Activated naive CD8-positive, alpha-beta T cell treated with anti-CD3 and anti-CD28 coated beads, Interleukin-2, amount 50 U/mL, for 24 hours (primary cell): Measurements from ENCODE around the gene CLIC3.
A peak's percentile ranks its signal among the peaks of the same experiment; 100 is the strongest.

Experiments used
- ATAC-seq: fragments of 150-1000 bp; cut with Tn5 transposase; one replicate; pipeline ENCODE4 v1.10.0; 2021
- DNase-seq: peaks from one replicate; pipeline ENCODE4 v3.0.0; 2021
- H3K27ac Mint-ChIP-seq: one replicate; pipeline ENCODE4 v1.8.0; 2021; ENCODE audit warnings: mild to moderate bottlenecking, mixed read lengths
- H3K27me3 Mint-ChIP-seq: one replicate; pipeline ENCODE4 v1.8.0; 2021; ENCODE audit warnings: mixed read lengths
- H3K36me3 Mint-ChIP-seq: one replicate; pipeline ENCODE4 v1.8.0; 2021; ENCODE audit warnings: low read depth, mixed read lengths
- H3K4me1 Mint-ChIP-seq: one replicate; pipeline ENCODE4 v1.8.0; 2021; ENCODE audit warnings: mixed read lengths
- H3K4me3 Mint-ChIP-seq: one replicate; pipeline ENCODE4 v1.8.0; 2021; ENCODE audit warnings: mild to moderate bottlenecking, moderate library complexity, mixed read lengths
- H3K9me3 Mint-ChIP-seq: one replicate; pipeline ENCODE4 v1.8.0; 2021; ENCODE audit warnings: mixed read lengths

The CLIC3 gene, protein sequence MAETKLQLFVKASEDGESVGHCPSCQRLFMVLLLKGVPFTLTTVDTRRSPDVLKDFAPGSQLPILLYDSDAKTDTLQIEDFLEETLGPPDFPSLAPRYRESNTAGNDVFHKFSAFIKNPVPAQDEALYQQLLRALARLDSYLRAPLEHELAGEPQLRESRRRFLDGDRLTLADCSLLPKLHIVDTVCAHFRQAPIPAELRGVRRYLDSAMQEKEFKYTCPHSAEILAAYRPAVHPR

DNA sequence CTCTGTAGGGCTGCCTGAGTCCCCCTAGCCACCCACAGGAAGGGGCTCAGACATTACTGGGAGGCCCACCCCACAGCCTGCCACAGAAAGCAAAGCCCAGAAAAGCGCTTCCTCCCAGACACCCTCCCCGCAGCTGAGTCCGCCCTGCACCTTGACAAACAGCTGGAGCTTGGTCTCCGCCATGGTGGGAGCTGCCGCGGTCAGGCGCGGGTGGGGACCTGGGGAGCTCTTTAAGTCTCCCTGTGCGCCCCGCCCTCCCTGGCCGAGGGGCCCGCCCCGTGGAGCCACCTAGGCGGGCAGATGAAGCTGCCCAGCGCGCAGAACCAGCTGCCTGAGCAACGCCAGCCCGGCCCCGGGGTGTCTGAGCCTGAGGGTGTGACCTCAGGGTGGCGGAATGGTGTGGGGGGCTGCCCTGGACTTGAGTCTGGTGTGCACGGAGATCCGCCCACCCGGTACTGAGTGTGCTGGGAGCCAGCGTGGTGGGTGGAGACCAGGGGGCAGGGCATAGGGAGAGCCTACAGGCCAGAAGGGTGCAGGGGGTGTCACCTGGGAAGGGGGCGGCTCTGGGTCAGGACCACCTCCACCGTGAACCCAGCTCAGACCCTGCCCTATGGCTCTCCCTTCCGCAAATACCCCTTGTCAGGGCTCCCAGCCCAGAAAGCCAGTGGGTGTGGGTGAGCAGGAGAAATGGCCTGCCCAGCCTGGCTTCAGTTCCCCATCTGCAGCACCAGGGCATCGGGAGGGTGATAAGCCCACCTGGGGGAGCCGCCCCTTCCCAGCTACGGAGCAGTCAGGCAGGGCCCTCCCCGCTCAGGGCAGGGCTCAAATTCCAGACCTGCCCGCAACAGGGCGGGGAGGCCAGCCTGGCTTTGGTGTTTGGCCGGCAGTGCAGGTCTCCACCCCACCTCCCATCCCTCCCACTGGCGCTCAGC is at the start of gene CLIC3:
TSS of gene CLIC3 (minus strand) at position 208 of the 932 bp plus-strand sequence. CDS start at position 183, 25 bp downstream.
- Mint-ChIP-seq H3K4me3 (peak within 1 kb of the TSS; percentile 21), H3K4me1 (peaks cover 57% of the 10 kb centered on the region), H3K27ac (no peak within 1 kb of the TSS), H3K27me3 (peaks cover 5% of the 10 kb centered on the region), H3K9me3 (no peaks in the 10 kb centered on the region), H3K36me3 (no peaks in the 10 kb centered on the region)
- DNase-seq (peak; percentile 47), ATAC-seq (no peak)

DNA sequence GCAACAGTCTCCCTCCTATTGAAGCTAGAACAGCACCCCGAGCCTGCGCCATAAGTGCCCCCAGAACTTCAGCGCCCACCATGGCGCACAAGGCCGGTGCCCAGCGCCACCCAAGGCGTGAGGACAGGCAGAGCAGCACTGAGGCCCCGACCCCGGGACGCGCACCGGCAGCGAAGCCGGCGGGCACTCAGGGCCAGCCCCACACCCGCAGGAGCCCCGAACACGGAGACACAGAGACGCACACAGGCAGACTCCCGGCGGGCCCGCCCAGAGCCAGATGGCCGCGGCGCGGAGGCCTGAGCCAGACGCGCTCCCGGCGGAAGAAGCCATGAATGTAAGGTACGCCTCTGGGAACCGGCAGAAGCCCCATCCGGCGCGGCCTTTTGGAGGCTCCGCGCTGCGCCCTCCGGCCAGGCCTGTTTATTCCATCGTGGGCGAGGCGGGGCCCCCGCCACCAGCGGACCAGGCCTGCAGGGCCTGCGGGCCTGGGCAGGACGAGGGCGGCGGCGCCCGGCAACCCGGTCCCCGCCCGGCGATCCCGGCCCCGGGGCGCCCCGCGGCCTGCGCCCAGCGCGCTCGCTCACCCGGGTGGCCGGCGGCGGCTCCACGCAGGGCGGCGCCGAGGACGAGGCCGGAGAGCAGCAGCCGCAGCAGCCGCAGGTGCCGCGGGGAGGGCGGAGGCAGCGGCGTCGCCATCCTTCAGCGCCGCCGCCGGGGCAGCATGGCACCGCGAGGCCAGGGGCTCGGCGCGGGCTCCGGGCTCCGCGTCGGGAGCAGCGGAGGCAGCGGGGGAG is 49.1 kb upstream of the CLIC3 start:
- DNase-seq (peak; percentile 32), ATAC-seq (no peak)
- Mint-ChIP-seq H3K4me1 (peaks cover 20% of the 10 kb centered on the region), H3K4me3 (peak overlapping the region; percentile 49), H3K36me3 (no peaks in the 10 kb centered on the region), H3K27ac (no peak overlapping the region), H3K9me3 (no peaks in the 10 kb centered on the region), H3K27me3 (peaks cover 45% of the 10 kb centered on the region)

DNA sequence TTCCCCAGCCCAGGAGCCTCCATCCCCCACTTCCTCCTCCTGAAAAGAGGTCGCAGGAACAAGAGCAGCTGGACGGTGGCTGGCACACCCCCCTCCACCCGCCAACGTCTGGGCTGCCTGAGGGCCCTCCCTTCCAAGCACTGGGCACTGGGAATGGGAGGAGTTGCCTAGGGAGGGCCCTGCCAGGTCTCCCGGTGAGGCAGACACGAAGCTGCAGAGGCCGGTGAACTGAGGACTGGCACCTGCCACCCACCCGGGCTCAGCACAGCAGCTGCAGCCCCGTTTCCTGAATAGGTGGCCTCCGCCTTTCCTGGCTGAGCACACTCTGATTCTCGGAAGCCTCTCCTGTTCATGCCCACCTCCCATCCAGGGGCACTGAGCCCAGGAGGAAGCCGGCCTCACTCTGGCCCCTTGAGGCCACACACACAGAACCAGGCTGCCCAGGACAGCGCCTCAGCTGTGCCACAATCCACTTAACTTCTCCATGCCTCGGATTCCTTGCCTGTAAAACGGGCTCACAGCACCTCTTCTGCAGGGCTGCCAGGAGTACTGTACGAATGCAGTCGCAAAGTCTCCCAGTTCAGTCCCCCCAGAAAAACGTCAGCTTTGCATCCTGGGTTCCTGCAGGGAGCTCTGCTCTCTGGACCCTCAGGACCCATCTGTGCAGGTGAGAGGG is 48.3 kb upstream of the CLIC3 start:
- Mint-ChIP-seq H3K27ac (no peak overlapping the region), H3K4me3 (peak overlapping the region; percentile 49), H3K36me3 (no peaks in the 10 kb centered on the region), H3K4me1 (peaks cover 20% of the 10 kb centered on the region), H3K9me3 (no peaks in the 10 kb centered on the region), H3K27me3 (peaks cover 39% of the 10 kb centered on the region)
- DNase-seq (no peak), ATAC-seq (no peak)

DNA sequence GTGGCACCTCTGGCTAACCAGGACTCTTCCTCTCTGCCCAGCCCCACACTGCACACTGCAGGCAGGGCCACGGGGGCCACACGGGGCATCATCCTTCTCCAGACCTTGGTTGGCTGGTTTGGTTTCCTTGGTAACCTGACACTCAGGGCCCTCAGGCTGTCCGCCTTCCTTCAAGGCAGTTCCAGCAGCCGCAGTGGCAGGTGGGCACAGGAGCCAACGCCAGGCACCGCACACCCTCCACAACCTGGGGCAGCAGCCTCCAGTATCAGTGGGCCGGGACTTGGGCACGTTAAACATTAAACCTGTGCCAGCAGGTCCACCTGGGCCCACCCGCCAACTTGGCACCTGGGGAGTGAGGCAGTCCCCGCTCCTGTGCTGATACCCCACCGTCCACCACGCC is 47.7 kb upstream of the CLIC3 start:
- H3K27ac Mint-ChIP-seq, result no peak overlapping the region
- DNase-seq (no peak), ATAC-seq (no peak)
- no peaks in the 10 kb centered on the region for H3K9me3 Mint-ChIP-seq
- H3K4me1 Mint-ChIP-seq, result peaks cover 20% of the 10 kb centered on the region
- H3K36me3 Mint-ChIP-seq, result no peaks in the 10 kb centered on the region
- no peak overlapping the region for H3K4me3 Mint-ChIP-seq
- peaks cover 36% of the 10 kb centered on the region for H3K27me3 Mint-ChIP-seq

DNA sequence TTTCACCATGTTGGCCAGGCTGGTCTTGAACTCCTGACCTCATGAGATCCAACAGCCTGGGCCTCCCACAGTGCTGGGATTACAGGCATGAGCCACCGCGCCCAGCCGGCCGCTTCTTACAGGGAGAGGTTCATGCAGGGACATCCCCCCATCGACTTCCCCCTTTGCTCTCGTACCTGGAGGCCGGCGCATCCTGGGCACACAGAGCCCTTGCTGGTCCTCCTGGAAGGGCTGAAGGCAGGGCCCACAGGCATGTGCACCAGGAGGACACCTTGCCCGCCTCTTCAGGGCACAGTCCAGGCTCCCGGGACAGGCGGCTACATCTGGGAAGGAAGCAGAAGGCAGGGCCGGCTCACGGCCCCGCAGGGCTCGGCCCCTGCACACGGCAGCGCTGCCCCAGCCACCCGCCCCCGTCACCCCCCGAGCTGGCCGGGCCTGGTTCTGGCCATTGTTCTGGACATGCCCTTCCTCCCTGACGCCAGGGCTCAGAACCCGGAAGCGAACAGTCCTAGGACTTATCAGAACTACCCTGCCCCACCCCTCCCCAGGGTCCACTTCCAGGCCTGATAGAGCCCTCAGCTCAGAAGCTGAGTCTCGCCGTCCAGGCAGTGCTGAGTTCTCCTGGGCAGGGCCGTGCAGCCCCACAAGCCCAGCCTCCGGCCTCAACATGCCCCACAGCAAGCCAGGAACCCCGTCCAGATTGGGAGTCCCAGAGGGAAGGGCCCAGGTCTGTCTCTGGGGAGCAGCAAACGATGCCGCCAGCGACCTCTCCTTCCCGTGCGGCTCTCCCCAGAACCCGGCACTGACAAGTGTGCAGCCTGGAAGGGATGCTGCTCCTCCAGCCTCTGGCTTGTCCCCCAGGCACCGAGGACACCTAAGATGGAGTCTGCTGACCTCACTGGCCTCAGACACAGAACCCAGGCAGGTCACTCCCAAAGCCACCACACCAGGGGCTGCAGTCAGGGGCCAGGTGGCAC is 46.7 kb upstream of the CLIC3 start:
- H3K27ac Mint-ChIP-seq, result no peak overlapping the region
- no peak overlapping the region for H3K4me3 Mint-ChIP-seq
- peaks cover 34% of the 10 kb centered on the region for H3K27me3 Mint-ChIP-seq
- H3K9me3 Mint-ChIP-seq, result no peaks in the 10 kb centered on the region
- no peak for DNase-seq
- no peak for ATAC-seq
- H3K36me3 Mint-ChIP-seq, result no peaks in the 10 kb centered on the region
- peaks cover 20% of the 10 kb centered on the region for H3K4me1 Mint-ChIP-seq

DNA sequence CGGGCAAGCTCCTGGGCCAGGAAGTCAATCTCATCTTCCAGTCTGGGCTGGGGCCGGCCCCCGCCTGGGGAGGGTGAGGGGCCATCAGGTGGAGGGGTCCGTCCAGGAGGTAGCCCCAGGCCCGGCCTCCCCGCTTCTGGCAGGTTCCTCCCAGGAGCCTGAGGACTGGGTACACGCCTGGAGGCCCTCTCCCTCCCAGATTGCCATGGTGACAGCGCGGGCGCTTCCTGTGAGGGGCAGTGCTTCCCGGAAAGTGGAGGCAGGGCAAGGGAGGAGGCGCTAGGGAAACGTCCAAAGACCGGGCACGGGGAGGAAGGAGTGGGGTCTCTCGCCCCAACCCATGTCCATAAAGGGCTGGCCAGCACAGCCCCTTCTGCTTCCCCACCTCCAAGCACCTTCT is 44.8 kb upstream of the CLIC3 start:
- ATAC-seq (no peak), DNase-seq (no peak)
- H3K4me1 Mint-ChIP-seq, result peaks cover 16% of the 10 kb centered on the region
- H3K36me3 Mint-ChIP-seq, result no peaks in the 10 kb centered on the region
- H3K27me3 Mint-ChIP-seq, result peaks cover 19% of the 10 kb centered on the region
- H3K4me3 Mint-ChIP-seq, result no peak overlapping the region
- H3K9me3 Mint-ChIP-seq, result no peaks in the 10 kb centered on the region
- H3K27ac Mint-ChIP-seq, result no peak overlapping the region

DNA sequence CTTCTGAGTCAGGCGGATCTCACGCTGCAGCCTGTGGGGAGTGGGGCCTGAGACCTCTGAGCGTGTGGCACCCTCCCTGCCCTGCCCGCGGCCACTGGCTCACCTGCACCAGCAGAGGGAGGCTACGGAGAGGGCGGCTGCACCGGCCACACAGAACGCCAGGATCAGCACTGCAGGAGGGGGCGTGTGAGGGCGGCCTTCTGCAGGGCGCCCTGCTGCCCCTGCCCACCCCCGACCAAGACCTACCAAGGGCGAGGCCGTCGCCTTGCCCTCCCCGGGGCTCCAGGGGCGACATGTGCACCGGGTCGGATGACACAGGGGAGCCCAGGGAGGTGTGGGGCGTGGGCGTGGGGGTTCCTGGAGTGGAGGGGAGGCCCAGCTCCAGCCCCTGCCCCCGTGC is 44.2 kb upstream of the CLIC3 start:
- peaks cover 16% of the 10 kb centered on the region for H3K4me1 Mint-ChIP-seq

DNA sequence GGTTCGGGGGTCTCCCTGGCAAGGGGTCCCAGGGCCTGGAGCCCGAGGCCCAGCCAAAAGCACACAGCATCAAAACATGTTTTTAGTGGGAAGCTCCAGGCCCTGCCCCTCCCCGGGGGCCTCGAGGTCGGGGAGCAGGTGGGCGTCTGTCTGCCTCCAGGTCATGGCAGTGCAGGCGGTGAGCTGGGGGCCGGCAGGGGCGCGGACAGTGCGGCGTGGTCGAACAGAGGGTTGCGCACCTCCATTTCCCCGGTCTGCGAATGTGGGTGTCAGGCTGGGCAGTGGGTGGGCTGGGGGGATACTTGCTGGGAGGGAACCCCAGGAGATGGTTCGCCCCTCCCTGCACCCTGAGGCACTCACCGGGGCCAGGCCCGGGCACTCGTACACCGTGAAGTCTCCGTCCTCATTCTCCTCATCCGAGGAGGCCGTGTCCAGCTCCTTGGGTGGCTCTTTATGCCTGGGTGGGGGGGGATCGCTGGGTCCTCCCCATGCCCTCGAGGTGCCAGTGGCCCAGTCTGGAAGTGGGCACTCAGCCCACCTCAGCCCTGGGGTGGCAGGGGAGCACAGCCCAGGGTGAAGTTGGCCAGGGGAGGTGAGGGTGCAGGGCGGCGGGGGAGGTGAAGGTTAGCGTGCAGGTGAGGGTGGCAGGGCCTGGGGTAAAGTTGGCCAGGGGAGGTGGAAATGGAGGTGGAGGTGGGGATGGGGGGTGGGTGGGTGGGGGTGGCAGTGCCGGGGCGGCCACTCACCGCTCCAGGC is 43.4 kb upstream of the CLIC3 start:
- Mint-ChIP-seq H3K9me3 (no peaks in the 10 kb centered on the region), H3K27me3 (peaks cover 14% of the 10 kb centered on the region), H3K4me3 (no peak overlapping the region), H3K27ac (no peak overlapping the region), H3K4me1 (peaks cover 17% of the 10 kb centered on the region), H3K36me3 (no peaks in the 10 kb centered on the region)
- no peak for DNase-seq
- no peak for ATAC-seq

More for the DNA sequence above, 44.2 kb upstream of the CLIC3 start:
- Mint-ChIP-seq H3K9me3 (no peaks in the 10 kb centered on the region), H3K36me3 (no peaks in the 10 kb centered on the region), H3K27ac (no peak overlapping the region), H3K4me3 (no peak overlapping the region), H3K27me3 (peaks cover 19% of the 10 kb centered on the region)
- DNase-seq (no peak), ATAC-seq (no peak)

DNA sequence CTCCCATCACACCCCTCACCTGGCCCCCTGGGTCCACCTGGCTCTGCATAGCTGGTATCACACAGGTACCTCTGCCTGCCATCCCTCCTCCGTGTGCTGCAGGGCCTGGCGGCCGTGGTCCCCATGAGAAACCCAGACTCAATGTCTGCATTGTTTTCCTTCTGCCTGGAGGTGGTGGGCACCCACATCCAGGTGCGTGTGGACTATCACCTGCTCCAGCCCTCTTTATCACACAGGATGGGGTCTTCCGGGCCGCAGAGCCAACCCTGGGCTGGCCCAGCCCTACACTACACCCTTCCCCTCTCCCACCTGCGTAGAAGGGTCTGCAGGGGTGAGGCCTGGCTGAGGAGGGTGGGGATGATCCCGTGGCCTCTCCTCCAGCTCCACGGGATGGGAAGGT is 42.5 kb upstream of the CLIC3 start:
- no peak overlapping the region for H3K27ac Mint-ChIP-seq
- H3K27me3 Mint-ChIP-seq, result peaks cover 7% of the 10 kb centered on the region
- H3K36me3 Mint-ChIP-seq, result no peaks in the 10 kb centered on the region
- ATAC-seq, result no peak
- H3K4me1 Mint-ChIP-seq, result peaks cover 13% of the 10 kb centered on the region
- H3K9me3 Mint-ChIP-seq, result no peaks in the 10 kb centered on the region
- no peak overlapping the region for H3K4me3 Mint-ChIP-seq
- no peak for DNase-seq

DNA sequence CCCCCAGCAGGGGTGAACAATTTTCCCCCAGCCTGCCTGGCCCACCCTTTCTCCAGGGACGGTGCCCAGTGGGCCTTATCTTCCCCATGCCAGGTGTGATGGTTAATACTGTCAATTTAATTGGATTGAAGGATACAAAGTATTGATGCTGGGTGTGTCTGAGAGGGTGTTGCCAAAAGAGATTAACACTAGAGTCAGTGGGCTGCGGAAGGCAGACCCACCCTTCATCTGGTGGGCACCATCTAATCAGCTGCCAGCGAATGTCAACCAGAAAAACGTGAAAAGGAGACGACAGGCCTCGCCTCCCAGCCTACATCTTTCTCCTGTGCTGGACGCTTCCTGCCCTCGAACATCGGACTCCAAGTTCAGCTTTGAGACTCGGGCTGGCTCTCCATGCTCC is 41.1 kb upstream of the CLIC3 start:
- Mint-ChIP-seq H3K27me3 (peaks cover 2% of the 10 kb centered on the region), H3K4me1 (peaks cover 20% of the 10 kb centered on the region), H3K9me3 (no peaks in the 10 kb centered on the region), H3K27ac (no peak overlapping the region), H3K36me3 (no peaks in the 10 kb centered on the region), H3K4me3 (no peak overlapping the region)
- ATAC-seq, result no peak
- no peak for DNase-seq

DNA sequence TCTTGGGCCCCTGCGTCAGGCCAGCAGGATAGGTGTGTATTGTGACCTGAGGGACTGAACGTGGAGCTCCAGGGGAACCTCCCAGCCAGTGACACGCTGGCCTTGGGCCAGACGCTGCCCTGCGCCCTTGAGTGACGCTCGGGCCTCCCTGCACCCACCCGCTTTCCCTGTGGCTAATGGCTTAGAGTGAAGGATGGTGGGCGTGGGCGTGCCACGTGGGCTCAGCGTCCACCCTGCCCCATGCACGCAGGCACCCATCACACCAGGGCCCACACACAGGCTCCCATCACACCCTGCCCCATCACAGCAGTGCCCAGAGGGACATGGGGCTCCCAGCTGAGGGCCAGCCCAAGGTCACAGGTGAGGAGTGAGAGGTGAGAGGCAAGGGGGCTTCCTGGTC is 40.7 kb upstream of the CLIC3 start:
- H3K4me3 Mint-ChIP-seq, result no peak overlapping the region
- no peak for DNase-seq
- ATAC-seq, result no peak
- H3K9me3 Mint-ChIP-seq, result no peaks in the 10 kb centered on the region
- H3K27ac Mint-ChIP-seq, result no peak overlapping the region
- H3K36me3 Mint-ChIP-seq, result no peaks in the 10 kb centered on the region
- H3K27me3 Mint-ChIP-seq, result peaks cover 2% of the 10 kb centered on the region
- peaks cover 22% of the 10 kb centered on the region for H3K4me1 Mint-ChIP-seq

DNA sequence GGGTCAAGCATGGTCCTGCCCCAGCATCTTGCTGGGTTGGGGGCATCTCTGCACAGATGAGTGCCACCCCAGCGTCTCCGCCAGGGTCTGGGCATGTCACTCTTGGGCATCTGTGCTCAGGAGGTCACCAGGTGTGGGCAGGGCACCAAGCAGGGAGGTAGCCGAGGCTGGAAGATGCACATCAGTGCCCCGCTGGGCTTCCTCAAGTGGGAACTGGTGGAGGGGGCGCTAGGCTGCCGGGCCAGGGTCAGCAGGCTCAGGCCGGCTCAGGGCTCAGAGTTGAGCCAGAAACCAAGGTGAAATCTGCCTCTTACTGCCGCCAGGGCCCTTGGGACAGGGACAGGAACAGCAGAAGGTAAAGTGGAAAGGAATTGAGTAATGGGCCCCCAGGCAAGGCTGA is 39.6 kb upstream of the CLIC3 start:
- H3K36me3 Mint-ChIP-seq, result no peaks in the 10 kb centered on the region
- ATAC-seq, result no peak
- peaks cover 25% of the 10 kb centered on the region for H3K4me1 Mint-ChIP-seq
- DNase-seq, result no peak
- no peaks in the 10 kb centered on the region for H3K9me3 Mint-ChIP-seq
- H3K27me3 Mint-ChIP-seq, result no peaks in the 10 kb centered on the region
- H3K4me3 Mint-ChIP-seq, result no peak overlapping the region
- no peak overlapping the region for H3K27ac Mint-ChIP-seq

DNA sequence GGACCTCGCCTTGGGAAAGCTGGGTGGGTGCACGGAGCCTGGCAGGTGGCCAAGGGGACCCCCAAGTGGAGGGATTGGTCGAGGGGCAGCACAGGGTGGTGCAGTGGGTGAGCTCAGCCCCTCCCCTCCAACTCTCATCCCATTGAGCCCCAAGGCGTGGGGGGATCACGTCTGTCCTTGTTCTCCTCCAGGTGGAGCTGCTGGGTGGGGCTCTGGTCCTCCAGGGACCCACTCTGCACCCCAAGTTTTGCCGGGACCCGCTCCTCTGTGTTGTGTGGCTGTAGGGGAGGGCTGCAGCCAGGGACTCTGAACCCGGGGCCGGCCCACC is 39.1 kb upstream of the CLIC3 start:
- no peaks in the 10 kb centered on the region for H3K36me3 Mint-ChIP-seq
- H3K4me3 Mint-ChIP-seq, result no peak overlapping the region
- H3K9me3 Mint-ChIP-seq, result no peaks in the 10 kb centered on the region

More for the DNA sequence above, 39.1 kb upstream of the CLIC3 start:
- Mint-ChIP-seq H3K4me1 (peaks cover 30% of the 10 kb centered on the region), H3K27me3 (no peaks in the 10 kb centered on the region), H3K27ac (no peak overlapping the region)
- no peak for DNase-seq
- ATAC-seq, result no peak
